Activated B cell treated with CpG ODN at 0.5 μM for 24 hours (primary cell): Measurements from ENCODE around the gene CADPS2. TPM values are rescaled to one million over a fixed set of nuclear protein-coding genes. Genes with fewer than 3 reads are reported as not detected.

Experiments
- ATAC-seq: fragments of 200-7000 bp; cut with Tn5 transposase; one replicate; pipeline ENCODE4 v1.10.0; 2021; ENCODE audit warnings: low read depth, mild to moderate bottlenecking, moderate library complexity
- CTCF ChIA-PET: fragments of 350-600 bp; sonication (Branson Sonifier 250); formaldehyde crosslinking; loops from one replicate; lab custom pipeline; 2021; ENCODE audit warnings: antibody characterized with exemption; lab: Charles Lee
- POLR2A ChIA-PET: fragments of 350-600 bp; sonication (Branson Sonifier 250); formaldehyde crosslinking; loops from one replicate; lab custom pipeline; 2021; ENCODE audit warnings: antibody characterized with exemption; lab: Charles Lee
- DNase-seq: peaks from one replicate; pipeline ENCODE4 v3.0.0; 2022
- H3K27ac Mint-ChIP-seq: one replicate; pipeline ENCODE4 v1.8.0; 2020; ENCODE audit warnings: mixed read lengths
- H3K27me3 Mint-ChIP-seq: one replicate; pipeline ENCODE4 v1.8.0; 2021; ENCODE audit warnings: mixed read lengths
- H3K36me3 Mint-ChIP-seq: one replicate; pipeline ENCODE4 v1.8.0; 2021; ENCODE audit warnings: low read depth, mixed read lengths
- H3K4me1 Mint-ChIP-seq: one replicate; pipeline ENCODE4 v1.8.0; 2021; ENCODE audit warnings: mixed read lengths
- H3K4me3 Mint-ChIP-seq: one replicate; pipeline ENCODE4 v1.8.0; 2020; ENCODE audit warnings: mild to moderate bottlenecking, mixed read lengths
- H3K9me3 Mint-ChIP-seq: one replicate; pipeline ENCODE4 v1.8.0; 2020; ENCODE audit warnings: mixed read lengths
- CTCF ChIP-seq: fragments of 200-600 bp; IDR thresholded peaks from one replicate; pipeline ENCODE4 v1.8.0; 2022; ENCODE audit warnings: antibody characterized with exemption, mild to moderate bottlenecking
- intact Hi-C: fragments of 100-400 bp; cut with micrococcal nuclease; formaldehyde crosslinking; loops from one replicate; pipeline ENCODE4 v1.15.1; 2024
- total RNA-seq: library from RNA; stranded (reverse); gene quantifications from 2 replicates; pipeline ENCODE4 v1.2.3, GENCODE V29; 2022

The CADPS2 gene
- total RNA-seq, 1 donor from 2014 or later, result not detected

GRCh38 chr7:122766593-122766992 is 119.7 kb downstream of the CADPS2 start:
- TF ChIP-seq CTCF, result no peak
- no peaks in the 10 kb centered on the region for H3K36me3 Mint-ChIP-seq
- CTCF ChIA-PET, result no interaction called here

GRCh38 chr7:122764902-122765301 is 121.4 kb downstream of the CADPS2 start:
- POLR2A ChIA-PET, result no interaction called here
- Mint-ChIP-seq H3K27ac (no peak overlapping the region), H3K9me3 (peaks cover 5% of the 10 kb centered on the region), H3K4me3 (no peak overlapping the region), H3K27me3 (no peaks in the 10 kb centered on the region), H3K4me1 (no peaks in the 10 kb centered on the region), H3K36me3 (no peaks in the 10 kb centered on the region)
- TF ChIP-seq CTCF, result no peak
- ATAC-seq (no peak), DNase-seq (no peak)
- CTCF ChIA-PET, result no interaction called here
- intact Hi-C loops, result no loop called here

More at GRCh38 chr7:122766593-122766992, 119.7 kb downstream of the CADPS2 start:
- POLR2A ChIA-PET, result no interaction called here
- Mint-ChIP-seq H3K27ac (no peak overlapping the region), H3K4me1 (no peaks in the 10 kb centered on the region), H3K27me3 (no peaks in the 10 kb centered on the region), H3K9me3 (no peaks in the 10 kb centered on the region), H3K4me3 (no peak overlapping the region)
- intact Hi-C loops, result no loop called here
- DNase-seq (no peak), ATAC-seq (no peak)

- H3K27ac Mint-ChIP-seq, result no peak overlapping the region
Measured at GRCh38 chr7:122764020-122764419, 122.2 kb downstream of the CADPS2 start.

GRCh38 chr7:122762071-122762470 is 124.2 kb downstream of the CADPS2 start:
- intact Hi-C loops, result no loop called here
- POLR2A ChIA-PET, result no interaction called here
- no peak for TF ChIP-seq CTCF

More at GRCh38 chr7:122764020-122764419, 122.2 kb downstream of the CADPS2 start:
- no peak for TF ChIP-seq CTCF
- ATAC-seq (no peak), DNase-seq (no peak)
- ChIA-PET POLR2A (no interaction called here), CTCF (no interaction called here)
- Mint-ChIP-seq H3K4me3 (no peak overlapping the region), H3K27me3 (no peaks in the 10 kb centered on the region), H3K36me3 (no peaks in the 10 kb centered on the region), H3K4me1 (no peaks in the 10 kb centered on the region), H3K9me3 (peaks cover 5% of the 10 kb centered on the region)
- intact Hi-C loops, result no loop called here

GRCh38 chr7:122758501-122758900 is 127.8 kb downstream of the CADPS2 start:
- peaks cover 6% of the 10 kb centered on the region for H3K9me3 Mint-ChIP-seq
- TF ChIP-seq CTCF, result no peak
- no peak overlapping the region for H3K27ac Mint-ChIP-seq
- CTCF ChIA-PET, result no interaction called here
- ATAC-seq, result no peak
- DNase-seq, result no peak
- H3K4me3 Mint-ChIP-seq, result no peak overlapping the region
- H3K4me1 Mint-ChIP-seq, result no peaks in the 10 kb centered on the region
- H3K27me3 Mint-ChIP-seq, result no peaks in the 10 kb centered on the region
- intact Hi-C loops, result no loop called here
- POLR2A ChIA-PET, result no interaction called here
- H3K36me3 Mint-ChIP-seq, result no peaks in the 10 kb centered on the region

More at GRCh38 chr7:122762071-122762470, 124.2 kb downstream of the CADPS2 start:
- CTCF ChIA-PET, result no interaction called here
- Mint-ChIP-seq H3K4me3 (no peak overlapping the region), H3K36me3 (no peaks in the 10 kb centered on the region), H3K4me1 (no peaks in the 10 kb centered on the region), H3K27ac (no peak overlapping the region), H3K9me3 (peaks cover 5% of the 10 kb centered on the region), H3K27me3 (no peaks in the 10 kb centered on the region)
- no peak for DNase-seq
- ATAC-seq, result no peak
